Stimulated activated CD4-positive, alpha-beta T cell treated with anti-CD3 and anti-CD28 coated beads, Interleukin-2, amount 100 ng/mL, for 24 hours (primary cell): Measurements from ENCODE around the gene UGT1A5.

Experiments
- DNase-seq, 2 donors: peaks; one replicate each; pipeline ENCODE4 v3.0.0-alpha.2; 2020

UGT1A5 gene

GRCh38 chr2:233791151-233791882, 78.6 kb downstream of the UGT1A5 start:
- peak in 1 of 2 donors; percentile 9 for DNase-seq

GRCh38 chr2:233791883-233792329, 79.2 kb downstream of the UGT1A5 start:
- peak in 1 of 2 donors; percentile 6 for DNase-seq

DNA sequence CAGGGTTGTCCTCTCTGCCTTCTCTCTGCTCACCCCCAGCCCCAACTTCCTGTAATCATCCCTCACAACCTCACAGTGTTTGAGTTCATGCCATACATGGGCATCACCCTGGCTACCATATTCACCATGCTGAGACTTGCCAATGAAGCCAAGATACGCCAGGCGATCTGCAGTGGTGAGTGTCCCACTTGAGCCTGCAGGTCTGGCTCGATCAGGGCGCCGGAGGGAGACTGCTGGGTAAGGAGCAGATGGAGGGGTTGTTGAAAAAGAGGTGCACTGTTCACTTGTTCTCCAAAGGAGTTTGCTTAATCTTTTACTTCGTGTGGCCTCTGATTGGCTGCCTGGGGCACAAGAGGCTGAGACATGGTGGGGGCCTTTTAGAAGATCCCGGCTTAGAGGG, 80.0 kb downstream of the UGT1A5 start:
- no peak for DNase-seq

- DNase-seq: peak in 1 of 2 donors; percentile 10
Observed at GRCh38 chr2:233793465-233794127, 80.9 kb downstream of the UGT1A5 start.

DNA sequence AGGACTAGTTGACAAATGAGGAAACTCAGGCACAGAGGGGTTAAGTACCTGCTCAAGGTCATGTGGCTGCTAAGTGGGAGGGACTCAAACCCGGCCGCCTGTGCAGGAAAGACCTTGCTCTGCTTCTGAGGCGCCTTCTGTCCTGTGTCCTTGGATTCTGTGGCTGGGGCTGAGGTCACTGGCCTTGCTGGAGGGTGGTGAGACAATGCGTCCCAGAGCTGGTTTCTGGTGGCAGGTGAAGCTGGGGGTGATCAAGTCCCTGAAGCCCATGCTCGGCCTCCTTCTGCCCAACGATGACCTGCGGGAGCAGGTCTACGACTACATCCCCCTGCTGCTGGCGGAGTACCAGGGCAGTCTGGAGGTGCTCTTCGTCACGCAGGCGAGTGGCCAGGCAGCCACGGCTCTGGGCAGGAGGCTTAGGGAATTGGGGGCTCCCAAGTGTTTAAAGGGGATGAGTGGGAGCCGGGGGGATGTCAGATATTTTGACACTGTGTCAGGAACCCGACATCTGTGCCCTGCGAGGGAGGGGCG, 81.5 kb downstream of the UGT1A5 start:
- peak in 1 of 2 donors; percentile 13 for DNase-seq

DNA sequence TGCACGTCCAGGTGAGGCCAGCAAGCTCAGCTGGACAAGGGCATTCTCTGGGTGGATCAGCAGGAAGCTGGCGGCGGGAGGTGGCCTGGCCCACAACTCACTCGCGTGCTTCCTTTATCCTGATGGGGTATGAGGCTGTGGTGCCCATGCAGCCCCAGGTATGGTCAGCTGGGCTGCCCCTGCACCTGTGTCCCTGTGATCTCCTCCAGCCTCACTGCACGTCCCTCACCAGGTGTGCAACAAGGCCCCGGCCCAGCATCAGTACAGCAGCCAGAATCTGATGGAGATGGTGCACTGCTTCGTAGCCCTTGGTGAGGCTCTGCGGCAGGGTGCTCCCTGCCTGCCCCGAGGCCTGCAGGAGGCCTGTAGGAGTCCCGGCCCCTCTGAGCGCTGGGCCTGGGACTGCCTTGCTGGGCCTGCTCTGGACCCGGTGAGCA, 83.0 kb downstream of the UGT1A5 start:
- peak in 1 of 2 donors; percentile 12 for DNase-seq

GRCh38 chr2:233796254-233796653, 83.5 kb downstream of the UGT1A5 start:
- DNase-seq: no peak

DNA sequence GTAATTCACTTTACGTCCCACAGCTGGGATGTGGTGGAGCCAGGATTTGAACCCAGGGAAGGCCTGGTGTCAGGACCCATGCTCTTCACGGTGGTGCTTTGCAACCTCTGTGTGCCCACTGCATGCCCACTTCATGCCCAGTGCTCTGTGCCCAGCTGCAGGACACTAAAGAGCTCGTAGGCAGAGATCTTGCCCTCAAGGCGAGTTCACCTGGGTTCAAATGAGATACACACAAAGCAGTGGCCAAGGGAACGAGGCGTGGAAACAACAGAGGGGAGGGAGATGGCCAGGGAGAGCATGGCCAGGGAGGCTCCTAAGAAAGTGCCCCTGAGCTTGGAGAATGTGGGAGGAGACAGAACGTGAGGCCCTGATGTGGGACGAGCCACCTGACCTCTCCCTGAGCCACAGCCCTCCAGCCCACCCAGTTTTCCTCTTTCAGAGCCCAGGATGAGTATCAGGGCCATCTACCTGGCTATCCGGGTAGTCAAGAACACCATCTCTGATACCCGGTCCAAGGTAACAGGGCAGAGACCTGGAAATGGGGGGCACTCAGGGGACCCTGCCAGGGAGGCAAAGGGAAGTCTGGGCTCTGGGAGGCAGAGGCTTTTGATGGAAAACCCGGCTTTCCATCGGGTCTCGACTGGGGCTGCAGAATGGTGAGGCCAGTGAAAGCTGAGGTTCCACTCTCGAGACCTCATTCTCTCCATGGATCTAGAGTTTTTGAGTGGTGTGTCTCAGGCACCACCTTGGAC, 85.8 kb downstream of the UGT1A5 start:
- DNase-seq: peak in 1 of 2 donors; percentile 12

GRCh38 chr2:233799087-233799665, 86.5 kb downstream of the UGT1A5 start:
- DNase-seq: peak in 1 of 2 donors; percentile 8

GRCh38 chr2:233799716-233800115, 87.0 kb downstream of the UGT1A5 start:
- no peak for DNase-seq

DNA sequence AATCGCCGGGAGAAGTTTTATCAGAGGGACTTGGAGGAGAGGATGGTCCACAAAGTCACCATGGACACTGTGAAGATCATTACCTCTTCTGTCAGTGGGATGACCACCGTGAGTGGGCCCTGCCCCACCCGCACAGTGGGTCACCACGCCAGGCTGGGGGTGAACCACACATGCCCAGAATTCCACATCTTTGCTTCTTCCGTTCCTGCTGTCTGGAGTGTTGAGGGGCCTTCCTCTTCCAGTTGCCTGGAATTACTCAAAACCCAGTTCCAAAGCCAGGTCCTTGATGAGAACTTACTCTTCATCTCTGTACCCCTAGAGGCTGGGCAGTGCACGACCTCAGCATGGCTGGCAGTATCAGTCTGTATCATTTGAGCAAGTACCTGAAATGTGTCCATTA, 87.5 kb downstream of the UGT1A5 start:
- peak in 1 of 2 donors; percentile 13 for DNase-seq

- DNase-seq: peak; percentile 6 to 13
Observed at GRCh38 chr2:233801357-233802131, 88.8 kb downstream of the UGT1A5 start.

- peak in 1 of 2 donors; percentile 4 for DNase-seq
Observed at GRCh38 chr2:233802132-233802815, 89.6 kb downstream of the UGT1A5 start.

GRCh38 chr2:233803292-233803911, 90.7 kb downstream of the UGT1A5 start:
- peak in 1 of 2 donors; percentile 7 for DNase-seq

GRCh38 chr2:233803994-233804393, 91.3 kb downstream of the UGT1A5 start:
- DNase-seq: peak in 1 of 2 donors; percentile 6

GRCh38 chr2:233807215-233807865, 94.6 kb downstream of the UGT1A5 start:
- DNase-seq: peak in 1 of 2 donors; percentile 11

DNA sequence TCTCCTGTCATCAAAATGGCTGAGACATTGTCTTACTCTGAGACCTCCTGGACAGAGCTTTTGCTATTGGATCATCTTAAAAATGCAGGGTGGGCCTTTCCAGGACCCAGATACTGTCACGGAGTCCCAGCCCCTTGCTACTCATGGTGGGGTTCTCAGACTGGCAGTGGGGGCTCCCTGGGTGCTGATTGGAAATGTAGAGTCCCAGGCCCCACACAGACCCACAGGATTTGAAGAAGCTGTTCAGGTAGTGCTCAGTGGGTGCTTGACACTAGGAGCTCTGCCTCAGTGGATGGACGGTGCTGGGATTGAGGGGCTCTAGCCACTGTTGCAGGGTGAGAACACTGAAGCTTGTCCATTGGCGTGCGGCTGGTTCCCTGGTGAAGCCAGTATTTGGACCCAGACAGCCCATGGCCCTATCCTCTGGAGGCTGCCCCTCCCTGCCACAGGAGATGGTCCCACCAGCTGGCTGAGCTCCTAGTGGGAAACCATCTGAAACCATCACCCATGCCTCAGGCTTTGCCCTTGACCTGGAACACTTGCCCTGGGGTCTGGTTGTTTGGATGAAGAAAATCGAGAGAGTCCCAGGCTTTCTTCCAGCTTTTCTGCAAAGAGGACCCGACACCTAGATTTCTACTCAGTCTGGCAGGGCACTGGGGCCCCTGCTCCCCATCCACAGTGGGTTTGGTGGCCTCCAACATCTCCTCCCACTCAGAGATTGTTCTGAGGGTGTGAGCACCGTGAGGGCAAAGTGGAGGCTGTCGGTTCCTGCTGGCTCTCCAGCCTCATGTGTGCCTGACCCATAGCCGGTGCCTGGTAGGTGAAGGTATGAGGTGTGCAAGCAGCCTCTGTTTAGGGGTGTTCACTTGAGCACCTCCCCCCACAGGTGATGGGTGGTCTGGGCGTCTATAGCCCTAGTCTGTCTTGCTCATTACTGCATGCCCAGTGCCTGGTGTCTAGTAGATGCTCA, 95.5 kb downstream of the UGT1A5 start:
- peak in 1 of 2 donors; percentile 7 for DNase-seq

DNA sequence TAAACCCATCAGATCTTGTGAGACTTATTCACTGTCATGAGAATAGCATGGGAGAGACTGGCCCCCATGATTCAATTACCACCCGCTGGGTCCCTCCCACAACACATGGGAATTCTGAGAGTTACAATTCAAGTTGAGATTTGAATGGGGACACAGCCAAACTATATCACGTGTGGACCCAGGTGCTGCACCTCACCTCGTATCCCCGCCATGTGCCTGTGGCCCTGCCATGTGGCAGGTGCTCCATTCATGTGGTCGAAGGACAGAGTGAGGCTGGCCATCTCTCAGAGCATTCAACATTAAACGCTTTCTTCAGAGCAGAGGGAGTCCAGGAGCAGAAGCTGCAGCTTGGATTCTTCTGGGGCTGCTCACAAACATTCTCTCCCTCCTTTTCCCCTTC, 97.7 kb downstream of the UGT1A5 start:
- no peak for DNase-seq

DNA sequence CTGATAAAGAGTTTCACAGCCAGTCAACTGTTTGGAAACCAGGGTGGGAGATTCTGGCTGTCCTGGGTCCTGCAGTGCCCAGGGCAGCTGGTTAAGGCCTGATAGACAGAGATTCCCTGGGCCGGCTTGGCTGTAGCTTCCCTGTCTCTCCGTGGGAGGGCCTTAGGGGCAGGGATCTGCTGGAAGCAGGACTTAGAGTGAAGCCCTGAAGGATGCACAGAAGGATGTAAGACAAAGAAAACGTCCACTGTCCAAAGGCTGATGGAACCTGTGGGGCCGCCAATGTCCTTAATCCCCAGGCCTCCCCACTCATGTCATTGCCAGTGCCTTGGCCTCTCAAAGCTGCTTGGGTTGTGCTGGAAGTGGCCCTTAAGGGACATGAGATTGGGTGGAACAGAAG, 98.4 kb downstream of the UGT1A5 start:
- no peak for DNase-seq
